HG02840 (cell line): Measurements from ENCODE around the gene ABHD13.
"Not testable (repeated sequence)": the region's sequence is repeated elsewhere in the genome, so short reads cannot be mapped to it uniquely, and the experiment has no call there.

Experiments
- ATAC-seq: cut with Tn5 transposase; IDR thresholded peaks from one replicate; pipeline ENCODE4 v1.9.1; 2021; ENCODE audit warnings: mild to moderate bottlenecking, moderate library complexity, moderate number of reproducible peaks; ENCODE audit not compliant: unreplicated experiment, low FRiP score

ABHD13 gene

GRCh38 chr13:108218044-108218974 is at the start of gene ABHD13:
Gene ABHD13 (plus strand): TSS chr13:108218392. CDS start chr13:108229219, 10,827 bp downstream.
- ATAC-seq = peak; percentile 81

GRCh38 chr13:108168929-108169328 is 49.3 kb upstream of the ABHD13 start:
- no peak for ATAC-seq

GRCh38 chr13:108176685-108177274 is 41.4 kb upstream of the ABHD13 start:
- ATAC-seq = no peak

- ATAC-seq = no peak
These were observed 40.1 kb upstream of the ABHD13 start for GRCh38 chr13:108178078-108178477.

DNA sequence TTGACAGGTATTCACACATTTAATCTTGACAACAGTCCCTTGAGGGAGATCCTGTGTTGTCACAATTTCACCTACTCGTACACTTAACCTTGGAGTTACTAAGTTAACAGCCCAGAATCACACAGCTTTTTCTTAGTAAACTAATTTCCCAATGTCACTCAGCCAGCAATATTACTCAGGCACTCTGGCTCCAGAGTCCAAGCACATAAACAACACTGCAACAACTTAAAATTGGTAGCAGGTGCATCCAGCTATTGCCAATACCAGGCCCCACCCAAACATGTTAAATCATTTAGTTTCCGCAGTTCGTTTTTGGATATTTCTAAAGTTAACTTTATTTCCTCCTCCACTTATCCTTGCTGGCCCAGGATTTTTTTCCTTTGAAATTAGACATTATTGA is 35.5 kb upstream of the ABHD13 start:
- no peak for ATAC-seq

- ATAC-seq = no peak
These were observed 33.0 kb upstream of the ABHD13 start for GRCh38 chr13:108185223-108185622.

- ATAC-seq = no peak
These were observed 29.9 kb upstream of the ABHD13 start for GRCh38 chr13:108188260-108188659.

- ATAC-seq = no peak
These were observed 27.3 kb upstream of the ABHD13 start for GRCh38 chr13:108190897-108191296.

- no peak for ATAC-seq
These were observed 24.4 kb upstream of the ABHD13 start for GRCh38 chr13:108193806-108194205.

DNA sequence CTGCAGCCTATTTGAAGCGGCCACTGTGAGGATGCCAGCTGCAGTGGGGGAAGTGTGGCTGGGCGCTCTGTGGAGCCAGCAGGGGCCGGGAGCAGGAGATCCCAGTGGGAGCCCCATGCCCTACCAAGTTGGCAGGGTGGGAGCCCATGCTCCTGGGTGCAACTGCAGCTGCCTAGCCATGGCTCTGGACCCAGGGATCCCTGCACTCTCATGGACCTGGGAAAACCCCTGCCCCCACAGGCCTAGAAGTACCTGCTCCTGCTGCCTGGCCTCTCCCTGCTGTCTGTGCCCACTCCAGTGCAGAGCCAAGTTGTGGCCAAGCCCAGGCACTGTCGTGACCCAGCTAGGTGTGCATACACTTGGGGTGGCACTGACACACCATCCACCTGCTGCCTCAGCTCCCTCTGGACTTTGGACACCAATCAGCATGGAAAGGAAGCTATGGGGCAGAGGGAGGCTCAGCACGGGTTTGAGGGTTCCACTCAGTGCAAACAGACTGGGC is 23.7 kb upstream of the ABHD13 start:
- ATAC-seq = no peak

GRCh38 chr13:108195146-108195545 is 23.0 kb upstream of the ABHD13 start:
- ATAC-seq = no peak

DNA sequence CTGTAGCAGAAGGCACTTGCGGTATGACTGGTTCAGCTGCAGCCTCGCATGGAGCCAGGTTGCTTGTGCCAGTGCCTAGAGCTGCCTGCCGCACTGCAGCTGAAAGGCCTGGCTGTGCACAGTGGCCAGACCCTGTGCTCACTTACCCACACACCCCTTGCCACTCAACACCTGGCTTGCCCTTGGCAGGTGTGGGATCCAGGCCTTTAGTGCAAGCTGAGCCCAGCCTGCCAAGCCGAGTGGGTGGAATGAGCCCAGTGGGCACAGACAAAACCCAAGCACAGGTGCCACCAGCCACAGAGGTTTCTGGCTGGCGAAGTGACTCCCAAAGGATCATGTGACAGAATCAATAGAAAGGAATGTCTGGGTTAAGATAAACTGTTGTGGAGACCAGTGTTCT is 22.3 kb upstream of the ABHD13 start:
- ATAC-seq = no peak

GRCh38 chr13:108200781-108201398 is 17.3 kb upstream of the ABHD13 start:
- no peak for ATAC-seq

DNA sequence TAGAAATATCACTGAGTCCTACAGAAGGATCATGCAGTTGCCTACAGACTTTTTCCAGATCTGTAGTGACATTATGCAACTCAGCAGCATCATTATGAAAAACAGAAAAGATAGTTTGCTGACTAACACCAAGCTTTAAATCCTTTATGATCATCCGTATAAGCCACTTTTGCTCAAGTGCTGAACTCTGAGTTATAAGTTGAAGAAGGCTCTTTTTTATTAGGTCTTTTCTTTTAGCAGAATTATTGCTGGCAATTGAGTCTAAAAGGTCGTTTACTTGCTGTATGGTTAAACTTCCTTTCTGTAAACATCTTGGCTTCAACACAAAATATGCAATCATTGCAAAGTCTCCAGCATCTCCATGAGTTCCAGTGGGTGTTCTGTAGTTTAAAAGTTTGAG is 7.6 kb upstream of the ABHD13 start:
- no peak for ATAC-seq

GRCh38 chr13:108212886-108213285 is 5.3 kb upstream of the ABHD13 start:
- ATAC-seq = peak; percentile 56

GRCh38 chr13:108213946-108214345 is 4.2 kb upstream of the ABHD13 start:
- ATAC-seq = no peak

- ATAC-seq = no peak
These were observed 3.5 kb upstream of the ABHD13 start for GRCh38 chr13:108214441-108215271.

DNA sequence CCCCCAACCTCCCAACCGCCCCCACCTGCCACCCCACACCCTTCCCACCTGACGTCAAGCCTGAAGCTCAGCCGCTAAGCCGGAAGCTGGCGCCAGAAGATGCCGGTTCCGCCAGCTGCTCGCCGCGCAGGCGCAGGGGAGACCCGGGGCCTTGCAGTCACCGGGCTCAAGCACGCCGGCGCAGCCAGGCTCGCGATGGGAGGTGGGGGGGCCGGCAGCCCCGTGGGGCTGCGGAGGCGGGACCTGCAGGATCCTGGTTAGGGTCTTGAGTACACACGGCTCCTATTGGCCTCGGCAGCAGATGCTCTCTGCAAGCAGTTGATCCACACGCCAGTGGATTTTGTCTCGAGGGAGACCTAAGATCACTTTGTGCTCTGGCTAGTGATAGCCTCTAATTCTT is 2.8 kb upstream of the ABHD13 start, which contains the start of gene LIG4:
TSS of gene LIG4 (minus strand) at position 101 of the 400 bp plus-strand sequence. CDS start 4,268 bp downstream, outside the sequence.
- ATAC-seq = peak; percentile 55

- ATAC-seq = not testable (repeated sequence)
These were observed 717 bp upstream of the ABHD13 start for GRCh38 chr13:108217307-108218043.
